Colonic mucosa (tissue), 4 donors: ENCODE data around the gene IL18BP. TPM values are rescaled to one million over a fixed set of nuclear protein-coding genes. Genes with fewer than 3 reads are reported as not detected.

Experiments
- DNase-seq: peaks from one replicate; pipeline ENCODE4 v3.0.0-alpha.2; 2020
- H3K27ac ChIP-seq: fragments of 200-600 bp; one replicate; pipeline ENCODE4 v1.8.0; 2021
- H3K27me3 ChIP-seq: fragments of 200-600 bp; one replicate; pipeline ENCODE4 v1.8.0; 2021
- H3K36me3 ChIP-seq: fragments of 200-600 bp; one replicate; pipeline ENCODE4 v1.8.0; 2021
- H3K4me1 ChIP-seq: fragments of 200-600 bp; one replicate; pipeline ENCODE4 v1.8.0; 2021; ENCODE audit warnings: mild to moderate bottlenecking
- H3K4me3 ChIP-seq: fragments of 200-600 bp; one replicate; pipeline ENCODE4 v1.8.0; 2021
- H3K9ac ChIP-seq, 2 donors: one replicate each; pipeline ENCODE4 v1.7.0; 2013; ENCODE audit warnings: control low read depth in 2 of 2, low read depth in 2 of 2, low read length in 2 of 2
- H3K9me3 ChIP-seq: fragments of 200-600 bp; one replicate; pipeline ENCODE4 v1.8.0; 2021
- intact Hi-C: fragments of 100-400 bp; cut with DNase I; formaldehyde crosslinking; loops from one replicate; pipeline ENCODE4 v1.14.1; 2022
- total RNA-seq, 2 donors: library from RNA; stranded (reverse); fragmentation: NEBNext Ultra II Directional in 1 of 2; extraction: Animal tissue kit (Norgen Biotek cat#: 25700) in 1 of 2; gene quantifications; one replicate each; pipeline ENCODE4 v1.2.1, GENCODE V29; 2021
- TF ChIP-seq, protein P1 (sequence below): fragments of 200-600 bp; IDR thresholded peaks from one replicate; pipeline ENCODE4 v1.8.0; 2022; ENCODE audit warnings: antibody characterized with exemption, mild to moderate bottlenecking
- donor health status: healthy.
- donor health status: DM: no; HTN: no; CAD: no.
- donor health status: DM: no; HTN: no; CAD: no.

Gene IL18BP
- total RNA-seq, 2 donors from 2014 or later, result 5.6 to 9.0 TPM

GRCh38 chr11:71963468-71963867, 35.2 kb upstream of the IL18BP start:
- no peaks in the 10 kb centered on the region for H3K36me3 ChIP-seq

DNA sequence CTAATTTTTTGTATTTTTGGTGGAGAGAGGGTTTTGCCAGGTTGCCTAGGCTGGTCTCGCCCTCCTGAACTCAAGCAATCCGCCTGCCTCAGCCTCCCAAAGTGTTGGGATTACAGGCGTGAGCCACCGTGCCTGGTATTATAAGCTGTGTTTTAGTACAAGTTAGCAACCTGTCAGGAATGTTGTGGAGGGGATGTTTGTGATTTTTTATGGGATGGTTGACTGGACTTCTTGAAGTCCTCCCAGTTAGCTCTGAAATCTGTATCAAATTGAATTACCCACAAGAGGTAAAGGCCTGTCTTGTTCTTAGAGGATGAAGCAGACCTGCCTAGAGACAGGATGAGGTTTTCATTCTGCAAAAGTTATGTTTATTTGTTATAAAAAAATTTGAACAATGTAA, 34.1 kb upstream of the IL18BP start:
- no peaks in the 10 kb centered on the region for H3K9me3 ChIP-seq
- H3K27me3 ChIP-seq, result no peaks in the 10 kb centered on the region
- no peak overlapping the region for H3K4me3 ChIP-seq
- no peak overlapping the region for H3K27ac ChIP-seq
- intact Hi-C loops, result no loop called here
- TF ChIP-seq, protein P1, sequence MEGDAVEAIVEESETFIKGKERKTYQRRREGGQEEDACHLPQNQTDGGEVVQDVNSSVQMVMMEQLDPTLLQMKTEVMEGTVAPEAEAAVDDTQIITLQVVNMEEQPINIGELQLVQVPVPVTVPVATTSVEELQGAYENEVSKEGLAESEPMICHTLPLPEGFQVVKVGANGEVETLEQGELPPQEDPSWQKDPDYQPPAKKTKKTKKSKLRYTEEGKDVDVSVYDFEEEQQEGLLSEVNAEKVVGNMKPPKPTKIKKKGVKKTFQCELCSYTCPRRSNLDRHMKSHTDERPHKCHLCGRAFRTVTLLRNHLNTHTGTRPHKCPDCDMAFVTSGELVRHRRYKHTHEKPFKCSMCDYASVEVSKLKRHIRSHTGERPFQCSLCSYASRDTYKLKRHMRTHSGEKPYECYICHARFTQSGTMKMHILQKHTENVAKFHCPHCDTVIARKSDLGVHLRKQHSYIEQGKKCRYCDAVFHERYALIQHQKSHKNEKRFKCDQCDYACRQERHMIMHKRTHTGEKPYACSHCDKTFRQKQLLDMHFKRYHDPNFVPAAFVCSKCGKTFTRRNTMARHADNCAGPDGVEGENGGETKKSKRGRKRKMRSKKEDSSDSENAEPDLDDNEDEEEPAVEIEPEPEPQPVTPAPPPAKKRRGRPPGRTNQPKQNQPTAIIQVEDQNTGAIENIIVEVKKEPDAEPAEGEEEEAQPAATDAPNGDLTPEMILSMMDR, result no peak
- H3K4me1 ChIP-seq, result no peaks in the 10 kb centered on the region
- H3K9ac ChIP-seq, result no peak overlapping the region
- DNase-seq, result no peak
- no peaks in the 10 kb centered on the region for H3K36me3 ChIP-seq

More at GRCh38 chr11:71963468-71963867, 35.2 kb upstream of the IL18BP start:
- intact Hi-C loops, result no loop called here
- Histone ChIP-seq H3K4me1 (no peaks in the 10 kb centered on the region), H3K27me3 (no peaks in the 10 kb centered on the region), H3K9me3 (no peaks in the 10 kb centered on the region), H3K27ac (no peak overlapping the region), H3K9ac (no peak overlapping the region), H3K4me3 (no peak overlapping the region)
- no peak for DNase-seq
- TF ChIP-seq, protein P1, result no peak

- no peaks in the 10 kb centered on the region for H3K36me3 ChIP-seq
These were observed 27.0 kb upstream of the IL18BP start for GRCh38 chr11:71971680-71972079.

DNA sequence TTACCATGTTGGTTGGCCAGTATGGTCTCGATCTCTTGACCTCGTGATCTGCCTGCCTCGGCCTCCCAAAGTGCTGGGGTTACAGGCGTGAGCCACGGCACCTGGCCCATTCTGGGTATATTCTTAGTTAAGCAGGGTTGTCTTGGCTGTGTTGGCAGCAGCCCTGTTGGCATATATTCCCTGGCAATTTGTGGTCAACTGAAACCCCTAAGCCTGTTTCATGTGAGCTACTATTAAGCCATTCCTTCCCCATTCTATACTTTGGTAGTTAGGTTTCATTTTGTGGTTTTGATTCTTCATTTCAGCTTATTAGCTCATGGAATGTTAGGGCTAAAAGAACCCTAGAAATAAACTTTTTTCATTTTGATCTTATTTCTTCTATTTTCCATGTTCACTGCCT, 22.2 kb upstream of the IL18BP start:
- intact Hi-C loops, result loop anchor here (10.0 kb wide), 1 partner anchor 458 kb away; the partner anchor contains the start of gene CLPB

More at GRCh38 chr11:71971680-71972079, 27.0 kb upstream of the IL18BP start:
- H3K27ac ChIP-seq, result no peak overlapping the region
- intact Hi-C loops, result loop anchor here (10.0 kb wide), 1 partner anchor 463 kb away; the partner anchor contains the start of gene CLPB
- H3K9me3 ChIP-seq, result no peaks in the 10 kb centered on the region
- H3K4me3 ChIP-seq, result no peak overlapping the region
- H3K27me3 ChIP-seq, result no peaks in the 10 kb centered on the region
- no peaks in the 10 kb centered on the region for H3K4me1 ChIP-seq
- H3K9ac ChIP-seq, result no peak overlapping the region
- TF ChIP-seq, protein P1, result no peak
- no peak for DNase-seq

DNA sequence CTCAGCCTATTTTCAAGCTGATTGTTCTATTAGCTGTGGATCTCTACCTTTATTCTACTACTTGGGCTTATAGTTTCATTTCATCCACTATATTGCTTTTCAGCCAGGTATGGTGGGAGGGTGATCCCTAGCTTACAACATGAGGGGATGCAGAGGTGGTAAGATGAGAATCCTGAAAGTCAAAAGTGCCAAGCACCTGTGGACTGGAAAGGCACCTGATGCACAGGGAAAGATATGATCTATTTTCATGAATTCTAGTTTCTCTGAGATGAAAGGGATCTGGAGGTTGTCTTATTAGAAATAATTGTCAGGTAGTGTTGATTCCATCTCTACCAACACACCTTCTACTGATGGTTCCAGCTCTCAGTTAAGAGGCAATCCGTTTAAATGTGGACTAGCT, 21.6 kb upstream of the IL18BP start:
- intact Hi-C loops, result loop anchor here (10.0 kb wide), 1 partner anchor 458 kb away; the partner anchor contains the start of gene CLPB
- H3K9me3 ChIP-seq, result no peaks in the 10 kb centered on the region
- H3K4me1 ChIP-seq, result no peaks in the 10 kb centered on the region
- H3K27ac ChIP-seq, result no peak overlapping the region
- no peak for DNase-seq
- no peak overlapping the region for H3K9ac ChIP-seq
- TF ChIP-seq, protein P1, result no peak
- H3K36me3 ChIP-seq, result no peaks in the 10 kb centered on the region
- no peaks in the 10 kb centered on the region for H3K27me3 ChIP-seq
- no peak overlapping the region for H3K4me3 ChIP-seq

More for the DNA sequence above, 22.2 kb upstream of the IL18BP start:
- TF ChIP-seq, protein P1, result no peak
- Histone ChIP-seq H3K27ac (no peak overlapping the region), H3K9me3 (no peaks in the 10 kb centered on the region), H3K27me3 (no peaks in the 10 kb centered on the region), H3K36me3 (no peaks in the 10 kb centered on the region), H3K4me3 (no peak overlapping the region), H3K9ac (no peak overlapping the region), H3K4me1 (no peaks in the 10 kb centered on the region)
- no peak for DNase-seq
